Natural killer cell treated with Interleukin-12 subunit alpha and Interleukin-12 subunit beta and Interleukin-15 and Interleukin-18, amount 100 ng/mL, for 72 hours (primary cell): ENCODE data around the gene ANKRD29. TPM values are rescaled to one million over a fixed set of nuclear protein-coding genes. Genes with fewer than 3 reads are reported as not detected.

Experiments
- ATAC-seq, 2 donors: fragments of 150-1000 bp; cut with Tn5 transposase in 1 of 2; sonication (Bioruptor Pico), chemical (Tn5 transposase) in 1 of 2; 2 replicates each; pipeline ENCODE4 v1.10.0; 2021
- DNase-seq: peaks from one replicate; pipeline ENCODE4 v3.0.0; 2022; ENCODE audit warnings: low spot score
- H3K27ac Mint-ChIP-seq, 2 donors: 1 replicate in 1 of 2; 2 replicates in 1 of 2; pipeline ENCODE4 v1.8.0; 2022; ENCODE audit warnings: mixed read lengths in 2 of 2, mild to moderate bottlenecking in 1 of 2, moderate library complexity in 1 of 2
- H3K27me3 Mint-ChIP-seq, 2 donors: 1 replicate in 1 of 2; 2 replicates in 1 of 2; pipeline ENCODE4 v1.8.0; 2022; ENCODE audit warnings: mixed read lengths in 2 of 2
- H3K36me3 Mint-ChIP-seq: one replicate; pipeline ENCODE4 v1.8.0; 2022; ENCODE audit warnings: mixed read lengths
- H3K4me1 Mint-ChIP-seq, 2 donors: 1 replicate in 1 of 2; 2 replicates in 1 of 2; pipeline ENCODE4 v1.8.0; 2022; ENCODE audit warnings: low read depth in 2 of 2, mixed read lengths in 2 of 2, mild to moderate bottlenecking in 1 of 2
- H3K4me3 Mint-ChIP-seq: one replicate; pipeline ENCODE4 v1.8.0; 2022; ENCODE audit warnings: mixed read lengths
- H3K9me3 Mint-ChIP-seq: 2 replicates; pipeline ENCODE4 v1.8.0; 2022; ENCODE audit warnings: mixed read lengths
- total RNA-seq, 2 donors: library from RNA; stranded (reverse); gene quantifications; one replicate each; pipeline ENCODE4 v1.2.3, GENCODE V29; 2022

The ANKRD29 gene
- total RNA-seq, 2 donors from 2014 or later, result not detected

DNA sequence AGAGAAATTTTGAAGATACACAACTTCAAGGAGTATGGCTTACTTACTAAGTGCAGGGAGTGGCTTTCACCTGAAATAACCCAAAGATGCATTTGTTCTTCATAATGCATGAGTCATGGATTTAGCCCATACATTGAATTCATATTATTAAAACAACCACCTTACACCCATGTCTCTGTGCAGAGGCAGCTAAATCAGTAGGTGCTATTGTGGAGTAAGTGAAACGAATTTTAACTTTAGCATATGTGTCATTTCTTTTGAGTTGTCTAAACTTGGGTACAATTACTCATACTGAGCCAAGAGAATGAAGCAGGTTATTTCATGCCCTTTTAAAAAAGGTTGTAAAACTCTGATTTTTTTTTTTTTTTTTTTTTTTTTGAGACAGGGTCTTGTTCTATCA lies 11.0 kb upstream of the ANKRD29 start:
- Mint-ChIP-seq H3K9me3 (no peaks in the 10 kb centered on the region), H3K27ac (no peak overlapping the region), H3K4me3 (no peak overlapping the region), H3K27me3 (peaks cover 18 to 25% of the 10 kb centered on the region in 2 donors), H3K4me1 (no peaks in the 10 kb centered on the region), H3K36me3 (no peaks in the 10 kb centered on the region)
- DNase-seq (no peak), ATAC-seq (no peak)

DNA sequence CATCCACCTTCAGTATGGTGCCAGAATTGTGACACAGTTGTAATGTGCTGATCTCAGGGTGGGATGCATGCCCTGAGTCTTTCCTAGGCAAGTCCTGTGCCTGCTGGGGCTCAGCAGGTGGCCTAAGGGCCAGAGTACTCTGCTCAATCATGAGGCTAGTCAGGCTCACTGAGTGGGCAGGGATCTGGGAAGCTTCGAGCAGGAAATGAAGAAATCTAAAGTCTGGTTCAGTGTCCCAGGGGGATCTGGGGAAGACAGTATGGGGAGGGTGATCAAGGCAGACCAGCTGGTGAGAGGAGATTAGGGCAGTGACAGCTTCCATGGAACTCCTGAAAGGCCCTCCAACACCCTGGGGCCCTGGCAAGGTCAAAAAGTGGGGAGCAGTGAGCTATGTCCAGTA lies 8.9 kb upstream of the ANKRD29 start:
- Mint-ChIP-seq H3K4me3 (no peak overlapping the region), H3K27me3 (peaks cover 15 to 19% of the 10 kb centered on the region in 2 donors), H3K27ac (no peak overlapping the region), H3K4me1 (no peaks in the 10 kb centered on the region), H3K36me3 (no peaks in the 10 kb centered on the region), H3K9me3 (no peaks in the 10 kb centered on the region)
- ATAC-seq, result no peak
- DNase-seq, result no peak

DNA sequence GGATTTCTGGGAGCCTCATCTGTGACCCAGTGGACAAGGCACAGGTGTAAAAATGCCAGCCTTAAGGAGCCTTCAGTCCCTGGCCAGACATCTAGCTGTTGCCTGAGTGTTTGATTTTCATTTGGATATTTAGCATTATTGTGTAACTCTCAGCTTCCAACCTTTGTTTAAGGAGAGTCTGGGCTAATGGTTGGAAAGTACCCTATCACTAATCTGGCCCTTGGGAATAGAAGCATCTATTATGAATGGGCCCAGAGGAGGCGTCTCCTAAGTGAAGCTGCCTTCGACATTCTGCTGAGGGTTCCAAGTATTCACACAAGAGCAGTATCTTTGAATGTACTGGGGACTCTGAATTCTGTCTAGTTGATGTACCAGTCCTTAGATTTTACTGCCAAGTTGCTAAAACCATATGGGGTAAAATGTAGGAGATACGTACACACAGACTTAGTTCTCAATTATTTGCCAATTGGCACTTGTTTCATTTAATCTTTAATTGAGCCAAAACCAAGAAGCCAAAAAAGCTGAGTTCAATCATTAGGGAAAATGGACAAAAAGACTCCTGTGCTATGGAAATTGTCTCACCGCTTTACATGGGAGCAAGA lies 7.2 kb upstream of the ANKRD29 start:
- no peak for ATAC-seq
- Mint-ChIP-seq H3K4me1 (peaks cover 0 to 3% of the 10 kb centered on the region in 2 donors), H3K27me3 (peaks cover 15 to 26% of the 10 kb centered on the region in 2 donors), H3K9me3 (no peaks in the 10 kb centered on the region), H3K27ac (no peak overlapping the region), H3K4me3 (no peak overlapping the region), H3K36me3 (no peaks in the 10 kb centered on the region)
- no peak for DNase-seq

DNA sequence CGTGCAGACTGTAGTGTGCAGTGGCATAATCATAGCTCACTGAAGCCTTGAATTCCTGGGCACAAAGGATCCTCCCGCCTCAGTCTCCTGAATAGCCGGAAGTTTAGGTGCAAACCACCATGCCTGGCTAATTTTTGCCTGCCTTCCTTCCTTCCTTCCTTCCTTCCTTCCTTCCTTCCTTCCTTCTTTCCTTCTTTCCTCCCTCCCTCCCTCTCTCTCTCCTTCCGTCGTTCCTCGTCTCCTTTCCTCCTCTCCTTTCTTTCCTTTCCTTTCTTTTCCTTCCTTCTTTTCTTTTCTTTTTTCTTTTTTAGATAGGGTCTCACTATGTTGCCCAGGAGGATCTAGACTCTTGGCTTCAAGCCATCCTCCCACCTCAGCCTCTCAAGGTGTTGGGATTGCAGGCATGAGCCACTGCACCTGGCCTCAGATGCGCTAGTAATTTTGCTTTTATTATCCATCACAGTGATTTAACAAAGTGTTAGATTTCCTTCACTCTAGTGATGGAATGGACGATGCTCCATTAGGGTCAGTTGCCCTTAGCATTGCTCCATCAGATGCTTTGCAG lies 6.6 kb upstream of the ANKRD29 start:
- no peak for ATAC-seq
- no peak overlapping the region for H3K4me3 Mint-ChIP-seq
- peaks cover 0 to 3% of the 10 kb centered on the region in 2 donors for H3K4me1 Mint-ChIP-seq
- DNase-seq, result no peak
- H3K27me3 Mint-ChIP-seq, result peaks cover 15 to 26% of the 10 kb centered on the region in 2 donors
- no peaks in the 10 kb centered on the region for H3K36me3 Mint-ChIP-seq
- H3K27ac Mint-ChIP-seq, result no peak overlapping the region
- H3K9me3 Mint-ChIP-seq, result no peaks in the 10 kb centered on the region

DNA sequence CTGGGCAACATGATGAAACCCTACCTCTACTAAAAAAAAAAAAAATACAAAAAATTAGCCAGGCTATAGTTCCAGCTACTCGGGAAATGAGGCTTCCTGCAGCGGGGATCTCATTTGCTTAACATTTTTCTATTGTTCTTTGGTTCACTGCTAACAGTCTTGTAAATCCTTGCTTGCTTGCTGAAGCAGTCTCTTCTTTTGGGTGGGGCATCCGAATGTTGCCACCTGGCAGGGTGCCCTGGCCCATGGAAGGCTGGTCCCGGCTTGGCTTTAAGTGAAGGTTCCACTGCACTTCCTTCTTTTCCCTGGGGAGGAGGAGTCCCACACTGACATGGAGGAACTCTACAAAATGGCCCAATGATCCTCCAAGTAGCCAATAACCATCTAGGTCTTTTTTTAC lies 6.0 kb upstream of the ANKRD29 start:
- H3K36me3 Mint-ChIP-seq, result no peaks in the 10 kb centered on the region
- peaks cover 15 to 26% of the 10 kb centered on the region in 2 donors for H3K27me3 Mint-ChIP-seq

DNA sequence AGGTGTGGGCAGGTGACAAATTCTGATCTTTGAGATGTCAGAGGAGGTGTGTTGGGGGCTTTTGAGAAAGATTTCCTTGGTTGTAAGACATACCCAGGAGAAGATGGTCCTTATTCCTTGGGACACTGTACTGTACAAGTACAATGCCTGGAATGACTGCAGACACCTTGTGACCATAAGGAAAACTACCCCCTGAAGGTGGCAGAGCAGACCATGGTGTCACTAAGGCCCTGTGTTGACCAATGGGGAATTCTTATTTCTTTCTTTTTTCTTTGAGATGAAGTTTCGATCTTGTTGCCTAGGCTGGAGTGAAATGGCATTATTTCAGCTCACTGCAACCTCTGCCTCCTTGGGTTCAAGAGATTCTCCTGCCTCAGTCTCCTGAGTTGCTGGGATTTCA lies 4.4 kb upstream of the ANKRD29 start:
- Mint-ChIP-seq H3K9me3 (no peaks in the 10 kb centered on the region), H3K27me3 (peaks cover 15 to 28% of the 10 kb centered on the region in 2 donors), H3K27ac (no peak overlapping the region), H3K4me1 (peaks cover 9 to 13% of the 10 kb centered on the region in 2 donors), H3K4me3 (no peak overlapping the region), H3K36me3 (no peaks in the 10 kb centered on the region)
- DNase-seq (no peak), ATAC-seq (no peak)

More for the DNA sequence above, 6.0 kb upstream of the ANKRD29 start:
- no peak overlapping the region for H3K27ac Mint-ChIP-seq
- ATAC-seq (no peak), DNase-seq (no peak)
- H3K4me1 Mint-ChIP-seq, result peaks cover 0 to 3% of the 10 kb centered on the region in 2 donors
- no peaks in the 10 kb centered on the region for H3K9me3 Mint-ChIP-seq
- H3K4me3 Mint-ChIP-seq, result no peak overlapping the region

DNA sequence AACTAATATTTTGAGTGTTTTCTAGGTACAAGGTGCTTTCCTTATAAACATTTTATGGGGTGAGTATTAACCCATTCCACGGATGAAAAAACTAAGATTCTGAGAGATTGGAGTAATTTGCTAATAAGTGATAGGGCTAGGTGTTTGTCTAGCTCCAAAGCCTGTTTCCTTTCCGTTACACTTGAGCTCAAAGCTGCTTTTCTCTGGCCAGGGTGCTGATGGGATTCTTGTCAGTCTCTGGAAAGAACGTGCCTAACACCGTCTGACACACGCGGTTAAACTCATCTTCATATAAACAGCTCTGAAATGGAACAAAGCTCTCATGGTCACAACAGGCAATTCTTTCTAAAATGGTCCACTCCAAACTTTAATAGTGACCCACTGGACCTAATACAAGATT lies 2.0 kb upstream of the ANKRD29 start:
- no peak for ATAC-seq
- peaks cover 27 to 42% of the 10 kb centered on the region in 2 donors for H3K27me3 Mint-ChIP-seq
- H3K27ac Mint-ChIP-seq, result no peak overlapping the region
- no peaks in the 10 kb centered on the region for H3K36me3 Mint-ChIP-seq
- H3K9me3 Mint-ChIP-seq, result no peaks in the 10 kb centered on the region
- peaks cover 22% of the 10 kb centered on the region in 2 donors for H3K4me1 Mint-ChIP-seq
- no peak overlapping the region for H3K4me3 Mint-ChIP-seq
- no peak for DNase-seq

DNA sequence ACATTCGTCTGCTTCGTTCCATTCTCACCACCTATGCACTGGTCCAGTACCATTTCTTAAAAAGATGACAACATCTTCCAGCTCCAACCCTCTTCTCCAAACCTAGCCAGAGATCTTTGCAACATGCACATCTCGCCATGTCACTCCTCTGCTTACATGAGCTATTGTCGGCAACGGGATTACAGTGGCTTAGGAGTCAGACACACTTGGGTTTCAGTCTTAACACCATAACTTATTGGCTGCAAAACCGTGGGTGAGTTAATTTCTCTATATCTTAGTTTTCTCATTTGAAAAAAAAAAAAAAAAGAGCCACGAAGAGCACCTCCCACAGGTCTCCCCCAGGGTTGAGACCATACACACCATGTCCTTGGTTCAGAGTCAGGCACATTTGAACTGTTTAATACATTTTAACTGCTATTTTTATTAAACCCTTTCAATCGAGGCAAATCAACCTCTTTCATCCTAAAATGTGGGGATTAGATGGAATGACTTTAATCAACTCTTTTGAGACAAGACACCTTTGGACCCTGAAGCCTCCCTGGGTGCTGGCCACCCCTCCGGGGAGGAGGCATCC lies 889 bp downstream of the ANKRD29 start:
- peaks cover 33 to 41% of the 10 kb centered on the region in 2 donors for H3K27me3 Mint-ChIP-seq
- H3K4me3 Mint-ChIP-seq, result peak overlapping the region; percentile 74
- peaks cover 25 to 27% of the 10 kb centered on the region in 2 donors for H3K4me1 Mint-ChIP-seq
- peak; percentile 12 to 37 for ATAC-seq
- H3K36me3 Mint-ChIP-seq, result no peaks in the 10 kb centered on the region
- no peak for DNase-seq
- H3K9me3 Mint-ChIP-seq, result no peaks in the 10 kb centered on the region
- no peak overlapping the region for H3K27ac Mint-ChIP-seq

DNA sequence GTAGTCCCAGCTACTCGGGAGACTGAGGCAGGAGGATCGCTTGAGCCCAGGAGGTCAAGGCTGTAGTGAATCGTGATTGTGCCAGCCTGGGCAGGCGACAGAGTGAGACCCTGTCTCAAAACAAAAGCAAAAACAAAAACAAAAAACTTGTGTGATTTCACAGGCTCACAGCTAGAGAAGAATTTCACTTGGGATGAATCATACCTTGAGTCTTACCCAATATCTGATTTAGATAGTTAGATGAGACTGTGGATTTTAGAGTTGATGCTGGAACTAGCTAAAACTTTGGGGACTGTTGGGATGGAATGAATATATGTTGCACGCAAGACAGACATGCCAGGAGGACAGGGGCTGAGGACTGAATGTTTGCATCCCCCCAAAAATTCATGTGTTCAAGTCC lies 4.4 kb downstream of the ANKRD29 start:
- Mint-ChIP-seq H3K36me3 (no peaks in the 10 kb centered on the region), H3K27ac (no peak overlapping the region), H3K4me1 (peaks cover 20 to 25% of the 10 kb centered on the region in 2 donors), H3K9me3 (no peaks in the 10 kb centered on the region), H3K4me3 (no peak overlapping the region), H3K27me3 (peaks cover 31 to 33% of the 10 kb centered on the region in 2 donors)
- ATAC-seq (no peak), DNase-seq (no peak)

DNA sequence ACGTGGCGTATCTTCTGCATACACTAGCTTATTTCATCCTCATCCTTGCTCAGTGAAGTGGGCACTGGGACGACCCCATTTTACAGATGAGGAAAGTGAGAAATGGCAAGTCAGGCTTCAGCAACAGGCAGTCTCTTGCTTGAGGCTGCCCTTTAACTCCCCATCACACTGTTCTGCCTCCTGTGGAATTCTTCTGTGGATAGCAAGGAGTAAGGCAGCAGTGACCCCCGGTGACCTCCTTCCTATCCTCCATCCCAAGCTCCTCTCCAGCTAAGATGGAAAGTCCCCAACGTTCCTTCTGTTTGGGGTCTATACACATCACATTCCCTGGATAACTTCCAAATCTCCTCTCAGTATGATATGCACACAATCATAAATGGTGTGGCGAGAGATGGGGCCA lies 10.5 kb downstream of the ANKRD29 start:
- Mint-ChIP-seq H3K4me1 (no peaks in the 10 kb centered on the region), H3K27me3 (peaks cover 0 to 20% of the 10 kb centered on the region in 2 donors), H3K9me3 (no peaks in the 10 kb centered on the region), H3K27ac (no peak overlapping the region), H3K4me3 (no peak overlapping the region), H3K36me3 (no peaks in the 10 kb centered on the region)
- no peak for ATAC-seq
- DNase-seq, result no peak

DNA sequence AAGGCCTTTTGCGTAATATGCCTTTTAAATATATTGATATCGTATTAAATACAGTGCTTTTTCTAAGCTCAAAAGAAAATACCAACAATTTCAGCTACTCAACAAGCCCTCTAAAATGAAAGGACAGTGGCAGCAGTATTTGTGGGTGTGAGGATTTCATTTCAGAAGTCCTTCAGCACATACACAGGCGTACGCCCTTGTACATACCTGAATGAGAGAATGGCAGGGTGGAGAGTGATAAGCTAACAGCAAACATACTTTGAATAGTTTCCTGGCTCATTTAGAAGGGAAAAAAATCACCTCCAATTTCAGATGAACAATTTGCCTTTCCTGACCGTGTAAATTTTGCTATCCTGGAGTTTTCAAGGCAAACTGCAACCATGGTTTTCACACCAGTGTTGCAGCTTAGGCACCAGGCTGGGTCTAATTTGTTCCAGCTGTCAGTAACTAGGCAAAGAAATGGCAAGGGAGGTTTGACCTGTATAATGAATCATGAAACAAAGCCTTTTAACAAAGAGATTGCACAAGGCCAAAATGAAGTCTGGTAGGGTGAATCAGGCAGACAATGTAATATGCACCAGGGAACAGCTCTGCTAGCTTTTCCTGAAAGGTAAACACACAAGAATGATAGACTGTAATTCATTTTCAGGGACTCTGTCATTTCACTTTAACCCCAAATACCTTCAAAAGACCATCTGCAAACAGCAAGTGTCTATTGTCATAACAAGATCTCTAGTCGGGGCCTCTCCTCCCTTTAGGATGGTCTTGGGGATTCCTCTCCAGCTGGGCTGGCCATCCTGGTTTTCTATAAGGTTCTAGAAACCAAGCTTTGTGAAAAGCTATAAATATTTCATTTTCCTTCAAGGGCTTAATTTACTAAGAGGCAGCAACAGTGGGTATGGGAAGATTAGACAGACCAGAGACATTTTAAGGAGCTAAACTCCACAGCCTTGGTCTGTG lies 11.5 kb downstream of the ANKRD29 start:
- no peak overlapping the region for H3K27ac Mint-ChIP-seq
- no peaks in the 10 kb centered on the region for H3K4me1 Mint-ChIP-seq
- no peaks in the 10 kb centered on the region for H3K36me3 Mint-ChIP-seq
- ATAC-seq (no peak), DNase-seq (no peak)
- H3K27me3 Mint-ChIP-seq, result peaks cover 7 to 20% of the 10 kb centered on the region in 2 donors
- no peaks in the 10 kb centered on the region for H3K9me3 Mint-ChIP-seq
- H3K4me3 Mint-ChIP-seq, result no peak overlapping the region

DNA sequence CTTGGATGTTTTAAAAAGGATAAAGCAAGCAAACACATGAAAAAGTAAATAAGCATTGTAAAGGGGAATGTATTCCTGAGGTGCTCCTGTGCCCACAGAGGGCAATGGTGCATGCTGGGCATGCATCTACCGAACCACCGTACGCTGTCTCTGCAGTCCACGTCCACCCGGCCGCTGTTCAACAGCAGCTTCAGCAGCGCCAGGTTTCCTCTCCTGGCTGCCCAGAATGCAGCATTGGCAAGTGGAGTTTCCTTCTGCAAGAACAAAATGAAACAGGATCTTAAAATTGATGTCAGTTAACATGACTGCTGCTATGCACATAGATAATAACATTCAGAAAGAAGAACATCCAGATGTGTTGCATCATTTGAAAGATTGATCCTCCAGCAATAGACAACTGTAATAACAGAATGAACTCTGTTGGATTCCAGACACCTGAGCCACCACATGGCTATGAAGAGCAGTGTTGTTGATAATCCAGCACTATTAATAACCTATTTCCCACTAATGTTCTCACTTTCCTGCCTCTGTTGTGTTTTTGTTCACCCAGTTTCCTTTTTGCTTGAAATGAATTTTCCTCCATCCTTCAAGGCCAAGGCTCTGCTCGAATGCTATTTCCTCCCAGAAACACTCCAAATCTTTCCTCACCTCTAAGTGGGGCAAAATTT lies 13.6 kb downstream of the ANKRD29 start:
- ATAC-seq (no peak), DNase-seq (peak; percentile 13)
- Mint-ChIP-seq H3K27me3 (peaks cover 12 to 17% of the 10 kb centered on the region in 2 donors), H3K9me3 (no peaks in the 10 kb centered on the region), H3K36me3 (no peaks in the 10 kb centered on the region), H3K4me1 (no peaks in the 10 kb centered on the region), H3K27ac (no peak overlapping the region), H3K4me3 (no peak overlapping the region)

DNA sequence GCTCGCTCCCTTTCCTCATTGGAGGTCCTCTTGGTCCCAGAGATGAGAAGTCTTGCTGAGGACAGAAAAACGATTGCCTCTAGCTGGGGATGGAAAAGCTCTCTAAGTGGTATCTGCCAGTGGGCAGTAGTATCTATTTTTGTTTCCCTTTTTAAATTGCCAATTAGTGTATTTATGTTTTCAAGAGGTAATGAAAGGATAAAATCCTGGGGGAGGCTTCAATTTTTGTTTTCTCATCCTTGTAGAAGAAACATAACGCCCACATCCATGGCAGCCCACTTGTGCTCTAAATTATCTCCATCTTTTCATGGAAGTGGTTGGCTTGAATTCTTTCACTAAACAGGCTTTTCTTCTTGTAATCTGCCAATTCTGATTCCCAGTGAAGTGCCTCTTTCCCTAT lies 14.3 kb downstream of the ANKRD29 start:
- H3K4me3 Mint-ChIP-seq, result no peak overlapping the region
- no peak overlapping the region for H3K27ac Mint-ChIP-seq
- no peaks in the 10 kb centered on the region for H3K36me3 Mint-ChIP-seq
- DNase-seq, result no peak
- H3K9me3 Mint-ChIP-seq, result no peaks in the 10 kb centered on the region
- H3K4me1 Mint-ChIP-seq, result no peaks in the 10 kb centered on the region
- H3K27me3 Mint-ChIP-seq, result peaks cover 12 to 17% of the 10 kb centered on the region in 2 donors
- ATAC-seq, result no peak
